ENCODE results near the gene ZNF780A.
"Not testable (repeated sequence)": the region's sequence is repeated elsewhere in the genome, so short reads cannot be mapped to it uniquely, and the experiment has no call there.

Gene ZNF780A

DNA sequence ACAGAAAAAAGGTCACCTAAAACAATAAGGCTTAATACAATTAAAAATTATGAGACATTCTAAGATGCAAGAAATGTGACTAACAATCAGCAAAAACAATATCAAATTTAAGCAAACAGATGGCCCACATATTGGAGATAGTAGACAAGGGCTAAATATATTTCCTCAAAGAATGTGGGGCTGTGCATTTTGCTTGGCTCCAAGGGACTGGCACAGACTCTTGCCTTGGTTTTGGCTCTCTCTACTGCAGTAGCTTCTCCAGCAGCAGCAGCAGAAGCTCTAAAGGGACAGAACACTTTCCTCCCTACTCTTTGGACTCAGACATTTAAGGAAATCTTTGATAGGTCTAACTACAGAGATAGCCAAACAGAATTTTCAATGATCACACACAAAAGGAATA, 38.2 kb upstream of the ZNF780A start:
- Histone ChIP-seq H4K20me1 (ENCODE audit: insufficient read depth, low read length) (no peaks in the 10 kb centered on the region), H3K79me2 (ENCODE audit: insufficient read depth, low read length) (no peaks in the 10 kb centered on the region), H3K36me3 (ENCODE audit: insufficient read depth, low read length) (no peaks in the 10 kb centered on the region), H3K4me3 (ENCODE audit: low read depth in 1 of 2, low read length in 2 of 2) (no peak overlapping the region), H3K27me3 (ENCODE audit: insufficient read depth, low read length, poor library complexity) (no peaks in the 10 kb centered on the region), H3K9me3 (ENCODE audit: insufficient read depth, low read length, severe bottlenecking) (no peaks in the 10 kb centered on the region), H3K4me2 (ENCODE audit: insufficient read depth, low read length) (no peak overlapping the region), H2AFZ (ENCODE audit: low read depth, low read length) (no peak overlapping the region), H3K27ac (ENCODE audit: low read length) (no peak overlapping the region), H3K4me1 (ENCODE audit: insufficient read depth, low read length) (no peaks in the 10 kb centered on the region), H3K9ac (ENCODE audit: low read depth, low read length) (no peak overlapping the region)
- ATAC-seq (ENCODE audit: insufficient read depth, low read depth) (no peak), DNase-seq (no peak)
- TF ChIP-seq, protein P1, sequence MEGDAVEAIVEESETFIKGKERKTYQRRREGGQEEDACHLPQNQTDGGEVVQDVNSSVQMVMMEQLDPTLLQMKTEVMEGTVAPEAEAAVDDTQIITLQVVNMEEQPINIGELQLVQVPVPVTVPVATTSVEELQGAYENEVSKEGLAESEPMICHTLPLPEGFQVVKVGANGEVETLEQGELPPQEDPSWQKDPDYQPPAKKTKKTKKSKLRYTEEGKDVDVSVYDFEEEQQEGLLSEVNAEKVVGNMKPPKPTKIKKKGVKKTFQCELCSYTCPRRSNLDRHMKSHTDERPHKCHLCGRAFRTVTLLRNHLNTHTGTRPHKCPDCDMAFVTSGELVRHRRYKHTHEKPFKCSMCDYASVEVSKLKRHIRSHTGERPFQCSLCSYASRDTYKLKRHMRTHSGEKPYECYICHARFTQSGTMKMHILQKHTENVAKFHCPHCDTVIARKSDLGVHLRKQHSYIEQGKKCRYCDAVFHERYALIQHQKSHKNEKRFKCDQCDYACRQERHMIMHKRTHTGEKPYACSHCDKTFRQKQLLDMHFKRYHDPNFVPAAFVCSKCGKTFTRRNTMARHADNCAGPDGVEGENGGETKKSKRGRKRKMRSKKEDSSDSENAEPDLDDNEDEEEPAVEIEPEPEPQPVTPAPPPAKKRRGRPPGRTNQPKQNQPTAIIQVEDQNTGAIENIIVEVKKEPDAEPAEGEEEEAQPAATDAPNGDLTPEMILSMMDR (IDR thresholded peaks at IDR 0.05; ENCODE audit: borderline replicate concordance, extremely low read depth, low read length, poor library complexity, severe bottlenecking) = no peak
- TF ChIP-seq EZH2 (IDR thresholded peaks at IDR 0.05; ENCODE audit: borderline replicate concordance, low read depth, low read length, severe bottlenecking) = no peak

DNA sequence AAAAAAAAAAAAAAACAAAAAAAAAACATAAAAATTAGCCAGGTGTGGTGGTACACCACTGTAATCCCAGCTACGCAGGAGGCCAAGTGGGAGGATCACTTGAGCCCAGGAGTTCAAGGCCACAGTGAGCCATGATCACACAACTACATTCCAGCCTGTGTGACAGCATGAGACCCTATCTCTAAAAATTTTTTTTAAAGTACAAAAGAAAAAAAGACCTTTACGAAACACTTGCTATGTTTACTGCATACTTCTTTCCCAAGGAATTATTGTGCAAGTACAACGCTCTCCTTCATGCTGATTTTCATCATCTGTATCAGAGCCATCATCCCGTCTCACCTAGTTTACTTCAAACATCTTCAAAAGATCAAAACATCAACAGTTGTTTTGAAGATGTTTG, 28.6 kb upstream of the ZNF780A start:
- Histone ChIP-seq H2AFZ (ENCODE audit: low read depth, low read length) (no peak overlapping the region), H3K9me3 (ENCODE audit: insufficient read depth, low read length, severe bottlenecking) (no peaks in the 10 kb centered on the region), H3K4me1 (ENCODE audit: insufficient read depth, low read length) (no peaks in the 10 kb centered on the region), H4K20me1 (ENCODE audit: insufficient read depth, low read length) (no peaks in the 10 kb centered on the region), H3K27ac (ENCODE audit: low read length) (no peak overlapping the region), H3K4me3 (ENCODE audit: low read depth in 1 of 2, low read length in 2 of 2) (no peak overlapping the region), H3K36me3 (ENCODE audit: insufficient read depth, low read length) (no peaks in the 10 kb centered on the region), H3K79me2 (ENCODE audit: insufficient read depth, low read length) (no peaks in the 10 kb centered on the region), H3K4me2 (ENCODE audit: insufficient read depth, low read length) (no peak overlapping the region), H3K27me3 (ENCODE audit: insufficient read depth, low read length, poor library complexity) (no peaks in the 10 kb centered on the region), H3K9ac (ENCODE audit: low read depth, low read length) (no peak overlapping the region)
- no peak for TF ChIP-seq EZH2 (IDR thresholded peaks at IDR 0.05; ENCODE audit: borderline replicate concordance, low read depth, low read length, severe bottlenecking)
- TF ChIP-seq, protein P1 (IDR thresholded peaks at IDR 0.05; ENCODE audit: borderline replicate concordance, extremely low read depth, low read length, poor library complexity, severe bottlenecking) = no peak
- no peak for ATAC-seq (ENCODE audit: insufficient read depth, low read depth)
- DNase-seq = no peak

DNA sequence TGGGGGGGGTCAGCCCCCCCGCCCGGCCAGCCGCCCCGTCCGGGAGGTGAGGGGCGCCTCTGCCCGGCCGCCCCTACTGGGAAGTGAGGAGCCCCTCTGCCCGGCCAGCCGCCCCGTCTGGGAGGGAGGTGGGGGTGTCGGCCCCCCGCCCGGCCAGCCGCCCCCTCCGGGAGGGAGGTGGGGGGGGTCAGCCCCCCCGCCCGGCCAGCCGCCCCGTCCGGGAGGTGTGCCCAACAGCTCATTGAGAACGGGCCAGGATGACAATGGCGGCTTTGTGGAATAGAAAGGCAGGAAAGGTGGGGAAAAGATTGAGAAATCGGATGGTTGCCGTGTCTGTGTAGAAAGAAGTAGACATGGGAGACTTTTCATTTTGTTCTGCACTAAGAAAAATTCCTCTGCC, 27.9 kb upstream of the ZNF780A start:
- not testable (repeated sequence) for H3K27me3 ChIP-seq (ENCODE audit: insufficient read depth, low read length, poor library complexity); H4K20me1 ChIP-seq (ENCODE audit: insufficient read depth, low read length); H3K4me3 ChIP-seq (ENCODE audit: low read depth in 1 of 2, low read length in 2 of 2); H3K9me3 ChIP-seq (ENCODE audit: insufficient read depth, low read length, severe bottlenecking); H2AFZ ChIP-seq (ENCODE audit: low read depth, low read length); H3K9ac ChIP-seq (ENCODE audit: low read depth, low read length); DNase-seq; H3K27ac ChIP-seq (ENCODE audit: low read length); H3K36me3 ChIP-seq (ENCODE audit: insufficient read depth, low read length); ATAC-seq (ENCODE audit: insufficient read depth, low read depth); H3K4me1 ChIP-seq (ENCODE audit: insufficient read depth, low read length); H3K4me2 ChIP-seq (ENCODE audit: insufficient read depth, low read length); H3K79me2 ChIP-seq (ENCODE audit: insufficient read depth, low read length)

DNA sequence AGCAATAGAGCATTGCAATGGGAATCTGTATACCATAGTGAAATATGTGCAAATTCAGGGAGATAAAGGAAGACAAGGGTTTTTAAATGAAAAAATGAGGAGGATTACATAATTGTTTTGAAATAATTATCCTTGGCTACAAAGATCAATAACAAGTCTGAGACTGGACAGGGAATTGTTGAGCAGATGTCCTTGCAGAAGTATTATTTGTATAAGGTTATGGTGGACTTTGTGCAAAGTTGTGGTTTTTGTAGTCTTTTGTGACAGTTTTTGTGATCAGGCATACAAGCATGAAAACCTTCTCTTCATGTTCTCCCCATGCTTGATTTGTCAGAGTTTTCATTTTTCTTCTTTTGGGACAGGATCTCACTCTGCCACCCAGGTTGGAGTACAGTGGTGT, 25.3 kb upstream of the ZNF780A start:
- TF ChIP-seq, protein P1 (IDR thresholded peaks at IDR 0.05; ENCODE audit: borderline replicate concordance, extremely low read depth, low read length, poor library complexity, severe bottlenecking) = no peak
- no peak for TF ChIP-seq EZH2 (IDR thresholded peaks at IDR 0.05; ENCODE audit: borderline replicate concordance, low read depth, low read length, severe bottlenecking)
- H2AFZ ChIP-seq (ENCODE audit: low read depth, low read length) = no peak overlapping the region
- H3K4me2 ChIP-seq (ENCODE audit: insufficient read depth, low read length) = no peak overlapping the region
- no peaks in the 10 kb centered on the region for H3K9me3 ChIP-seq (ENCODE audit: insufficient read depth, low read length, severe bottlenecking)
- H3K4me3 ChIP-seq (ENCODE audit: low read depth in 1 of 2, low read length in 2 of 2) = no peak overlapping the region
- no peak for ATAC-seq (ENCODE audit: insufficient read depth, low read depth)
- H3K79me2 ChIP-seq (ENCODE audit: insufficient read depth, low read length) = no peaks in the 10 kb centered on the region
- H3K36me3 ChIP-seq (ENCODE audit: insufficient read depth, low read length) = no peaks in the 10 kb centered on the region
- no peak overlapping the region for H3K9ac ChIP-seq (ENCODE audit: low read depth, low read length)
- H3K27me3 ChIP-seq (ENCODE audit: insufficient read depth, low read length, poor library complexity) = no peaks in the 10 kb centered on the region
- H3K27ac ChIP-seq (ENCODE audit: low read length) = no peak overlapping the region
- DNase-seq = no peak
- H3K4me1 ChIP-seq (ENCODE audit: insufficient read depth, low read length) = no peaks in the 10 kb centered on the region
- H4K20me1 ChIP-seq (ENCODE audit: insufficient read depth, low read length) = no peaks in the 10 kb centered on the region

DNA sequence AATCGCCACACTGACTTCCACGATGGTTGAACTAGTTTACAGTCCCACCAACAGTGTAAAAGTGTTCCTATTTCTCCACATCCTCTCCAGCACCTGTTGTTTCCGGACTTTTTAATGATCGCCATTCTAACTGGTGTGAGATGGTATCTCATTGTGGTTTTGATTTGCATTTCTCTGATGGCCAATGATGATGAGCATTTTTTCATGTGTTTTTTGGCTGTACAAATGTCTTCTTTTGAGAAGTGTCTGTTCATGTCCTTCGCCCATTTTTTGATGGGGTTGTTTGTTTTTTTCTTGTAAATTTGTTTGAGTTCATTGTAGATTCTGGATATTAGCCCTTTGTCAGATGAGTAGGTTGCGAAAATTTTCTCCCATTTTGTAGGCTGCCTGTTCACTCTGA, 23.4 kb upstream of the ZNF780A start:
- H3K9me3 ChIP-seq (ENCODE audit: insufficient read depth, low read length, severe bottlenecking); H3K4me2 ChIP-seq (ENCODE audit: insufficient read depth, low read length); H3K36me3 ChIP-seq (ENCODE audit: insufficient read depth, low read length); DNase-seq; H3K4me1 ChIP-seq (ENCODE audit: insufficient read depth, low read length); H3K9ac ChIP-seq (ENCODE audit: low read depth, low read length); H3K79me2 ChIP-seq (ENCODE audit: insufficient read depth, low read length); H2AFZ ChIP-seq (ENCODE audit: low read depth, low read length); H4K20me1 ChIP-seq (ENCODE audit: insufficient read depth, low read length); H3K27ac ChIP-seq (ENCODE audit: low read length); ATAC-seq (ENCODE audit: insufficient read depth, low read depth); H3K27me3 ChIP-seq (ENCODE audit: insufficient read depth, low read length, poor library complexity); H3K4me3 ChIP-seq (ENCODE audit: low read depth in 1 of 2, low read length in 2 of 2): not testable (repeated sequence)

DNA sequence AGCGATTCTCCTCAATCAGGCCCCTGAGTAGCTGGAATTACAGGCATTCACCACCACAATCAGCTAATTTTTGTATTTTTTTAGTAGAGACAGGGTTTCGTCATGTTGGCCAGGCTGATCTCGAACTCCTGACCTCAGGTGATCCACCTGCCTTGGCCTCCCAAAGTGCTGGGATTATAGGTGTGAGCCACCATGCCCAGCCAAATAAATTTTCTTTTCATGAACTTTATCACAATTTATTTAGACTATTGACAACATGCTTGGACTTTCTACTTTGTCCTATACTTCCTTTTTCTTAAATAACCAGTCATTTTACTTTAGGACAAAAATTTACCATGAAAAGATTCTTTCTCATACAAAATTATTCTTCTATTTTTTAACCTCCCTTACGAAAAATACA, 21.5 kb upstream of the ZNF780A start:
- DNase-seq; H3K27ac ChIP-seq (ENCODE audit: low read length); H3K36me3 ChIP-seq (ENCODE audit: insufficient read depth, low read length); H3K4me1 ChIP-seq (ENCODE audit: insufficient read depth, low read length); H3K9me3 ChIP-seq (ENCODE audit: insufficient read depth, low read length, severe bottlenecking); ATAC-seq (ENCODE audit: insufficient read depth, low read depth); H3K79me2 ChIP-seq (ENCODE audit: insufficient read depth, low read length); H3K27me3 ChIP-seq (ENCODE audit: insufficient read depth, low read length, poor library complexity); H3K4me2 ChIP-seq (ENCODE audit: insufficient read depth, low read length); H2AFZ ChIP-seq (ENCODE audit: low read depth, low read length); H3K4me3 ChIP-seq (ENCODE audit: low read depth in 1 of 2, low read length in 2 of 2); H3K9ac ChIP-seq (ENCODE audit: low read depth, low read length); H4K20me1 ChIP-seq (ENCODE audit: insufficient read depth, low read length): not testable (repeated sequence)
